Esophagus squamous epithelium (tissue), 4 donors: Measurements from ENCODE around the gene THRA.

ENCODE experiments used
- CTCF ChIP-seq, 6 experiments: fragments of 450-650 bp in 4 of 6; fragments of 200-600 bp in 2 of 6; sonication (generic) in 2 of 6; IDR thresholded peaks; one replicate each; pipeline ENCODE4 v1.5.1; 2016 to 2019; ENCODE audit warnings: antibody characterized with exemption in 6 of 6, mild to moderate bottlenecking in 4 of 6, moderate library complexity in 4 of 6
- POLR2A ChIP-seq, 4 donors: fragments of 450-650 bp; IDR thresholded peaks; one replicate each; pipeline ENCODE4 v1.6.1; 2017; ENCODE audit warnings: antibody characterized with exemption in 4 of 4, mild to moderate bottlenecking in 4 of 4, moderate library complexity in 3 of 4

DNA sequence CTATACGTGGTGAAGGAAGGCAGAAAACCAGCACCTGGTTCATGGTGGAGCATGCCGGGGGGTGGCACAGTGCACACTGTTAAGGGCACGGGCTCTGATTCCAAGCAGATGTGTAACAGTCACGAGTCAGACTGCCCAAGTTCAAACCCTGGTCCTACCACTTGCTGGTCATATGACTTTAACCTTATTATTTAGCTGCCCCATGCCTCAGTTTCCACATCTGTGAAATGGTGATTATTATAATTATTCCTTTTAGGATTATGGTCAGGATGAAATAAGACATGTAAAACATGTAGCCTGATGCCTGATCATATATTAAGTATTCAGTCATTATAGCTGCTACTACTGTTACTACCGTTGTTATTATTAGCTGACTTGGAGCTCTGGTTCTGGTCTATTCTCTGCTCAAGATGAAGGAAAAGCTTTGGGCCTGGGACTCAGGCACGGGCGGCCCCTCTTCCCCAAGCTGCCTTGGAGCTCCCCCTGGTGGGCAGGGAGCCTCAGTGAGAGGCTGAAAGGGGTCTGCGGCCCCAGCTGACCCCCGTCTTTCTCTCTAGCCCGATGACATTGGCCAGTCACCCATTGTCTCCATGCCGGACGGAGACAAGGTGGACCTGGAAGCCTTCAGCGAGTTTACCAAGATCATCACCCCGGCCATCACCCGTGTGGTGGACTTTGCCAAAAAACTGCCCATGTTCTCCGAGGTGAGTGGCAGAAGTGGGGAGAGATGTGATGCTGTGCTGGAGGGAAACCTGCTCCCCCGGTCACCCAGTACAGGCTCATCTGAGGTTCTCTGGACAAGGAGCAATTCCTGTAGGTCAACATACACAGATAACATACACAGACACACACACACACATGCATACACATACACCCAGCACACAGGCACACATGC lies 23.6 kb downstream of the THRA start:
- TF ChIP-seq CTCF (IDR thresholded peaks at IDR 0.05) (peak; percentile 65 to 84 (median 76)), POLR2A (IDR thresholded peaks at IDR 0.05) (no peak)
